ENCODE measurements around the gene ULK3.

ULK3 gene

DNA sequence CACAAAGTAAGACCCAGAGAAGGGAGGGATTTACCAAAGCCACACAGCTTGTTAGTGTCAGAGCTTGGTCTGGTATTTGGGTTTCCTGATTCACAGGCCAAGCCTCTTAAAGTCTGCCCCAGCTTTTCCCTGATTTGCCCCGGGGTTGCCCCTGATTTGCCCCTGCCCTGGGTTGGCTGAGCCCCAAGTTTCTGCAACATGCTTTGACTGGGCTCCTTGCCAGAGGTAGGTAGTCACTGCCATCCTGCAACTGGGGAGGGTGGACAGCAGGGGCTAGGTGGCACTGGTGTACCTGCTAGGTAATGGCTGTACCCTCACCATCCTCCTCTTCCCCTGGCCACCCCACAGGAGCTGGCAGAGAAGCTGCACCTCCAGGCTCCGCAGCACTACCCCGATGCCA is 49.4 kb upstream of the ULK3 start (continued):
- no peak for TF ChIP-seq ZNF776 (tag by site-specific recombination; IDR thresholded peaks at IDR 0.05; ENCODE audit: borderline replicate concordance)

GRCh38 chr15:74891469-74891868 is 48.5 kb upstream of the ULK3 start:
- H3K27ac ChIP-seq (ENCODE audit: extremely low read depth, low read depth, low read length): no peak overlapping the region
- H3K4me1 ChIP-seq (ENCODE audit: control insufficient read depth, insufficient read depth, low read length): peaks cover 4% of the 10 kb centered on the region; the same call in 1 of the 2 replicates
- CTCF ChIA-PET: interaction anchor here (0.9 to 7.7 kb wide), 2 partner anchors 8 to 11 kb away, joined by 3 to 57 read pairs; no protein-coding TSS in a partner anchor
- H3K4me3 ChIP-seq (ENCODE audit: low read depth, low read length): no peak overlapping the region
- POLR2A ChIA-PET: interaction anchor here (1.1 to 1.4 kb wide), 2 partner anchors 11 to 15 kb away, joined by 4 to 5 read pairs; partner anchors contain the start of gene FAM219B
- TF ChIP-seq BCL11A (tag by site-specific recombination; IDR thresholded peaks at IDR 0.05; ENCODE audit: low read depth) (no peak), GFI1B (tag by site-specific recombination; IDR thresholded peaks at IDR 0.05) (no peak), ZBTB8A (tag by site-specific recombination; IDR thresholded peaks at IDR 0.05) (no peak), ZNF248 (tag by site-specific recombination; IDR thresholded peaks at IDR 0.05) (no peak), ZNF391 (tag by site-specific recombination; IDR thresholded peaks at IDR 0.05; ENCODE audit: borderline replicate concordance, low read depth) (no peak), ZNF324 (tag by site-specific recombination; IDR thresholded peaks at IDR 0.05) (no peak)
- no peaks in the 10 kb centered on the region for H3K9me3 ChIP-seq (ENCODE audit: control insufficient read depth, insufficient read depth, low read depth, low read length)
- peaks cover 21 to 41% of the 10 kb centered on the region in 2 experiments; a peak in 2 of 3 replicates for H3K36me3 ChIP-seq (ENCODE audit: control insufficient read depth in 2 of 2, insufficient read depth in 1 of 2, low read length in 2 of 2)

- POLR2A ChIA-PET: interaction anchor here (2.8 kb wide), 1 partner anchor 16 kb away, joined by 25 read pairs; the partner anchor contains the start of gene FAM219B
Measured at GRCh38 chr15:74890665-74890960, 47.7 kb upstream of the ULK3 start.

More at GRCh38 chr15:74890665-74890960, 47.7 kb upstream of the ULK3 start:
- Histone ChIP-seq H3K4me3 (ENCODE audit: low read depth, low read length) (peak overlapping the region; percentile 75), H3K4me1 (ENCODE audit: control insufficient read depth, insufficient read depth, low read length) (peaks cover 4% of the 10 kb centered on the region; the same call in 1 of the 2 replicates), H3K9me3 (ENCODE audit: control insufficient read depth, insufficient read depth, low read depth, low read length) (no peaks in the 10 kb centered on the region), H3K36me3 (ENCODE audit: control insufficient read depth in 2 of 2, insufficient read depth in 1 of 2, low read length in 2 of 2) (peaks cover 21 to 32% of the 10 kb centered on the region in 2 experiments; a peak in 2 of 3 replicates), H3K27ac (ENCODE audit: extremely low read depth, low read depth, low read length) (peak overlapping the region; percentile 66)
- CTCF ChIA-PET: interaction anchor here (0.6 to 7.7 kb wide), 4 partner anchors 9 to 417 kb away, joined by 3 to 57 read pairs (median 4); partner anchors contain the start of gene RPP25
- TF ChIP-seq ZBTB21 (tag by site-specific recombination; IDR thresholded peaks at IDR 0.05) (no peak), KLF7 (tag by site-specific recombination; IDR thresholded peaks at IDR 0.05; ENCODE audit: borderline replicate concordance) (no peak), ZNF521 (tag by site-specific recombination; IDR thresholded peaks at IDR 0.05) (no peak), FEZF1 (tag by site-specific recombination; IDR thresholded peaks at IDR 0.05) (no peak), ZNF148 (tag by site-specific recombination; IDR thresholded peaks at IDR 0.05; ENCODE audit: borderline replicate concordance) (no peak), KLF1 (tag by site-specific recombination; IDR thresholded peaks at IDR 0.05) (peak; percentile 57; the same call in 1 of the 2 replicates), ZNF112 (tag by site-specific recombination; IDR thresholded peaks at IDR 0.05) (no peak), ZNF221 (tag by site-specific recombination; IDR thresholded peaks at IDR 0.05; ENCODE audit: borderline replicate concordance) (no peak), BCL6B (tag by site-specific recombination; IDR thresholded peaks at IDR 0.05) (no peak), ZBTB26 (tag by site-specific recombination; optimal IDR thresholded peaks at IDR 0.05) (no peak), ZSCAN30 (tag by site-specific recombination; IDR thresholded peaks at IDR 0.05) (no peak), ZNF324 (tag by site-specific recombination; IDR thresholded peaks at IDR 0.05) (no peak), ZNF366 (tag by site-specific recombination; conservative IDR thresholded peaks at IDR 0.05) (0 out of 2 replicates have a peak, but pooled peaks have one; percentile 20), ZNF624 (tag by site-specific recombination; IDR thresholded peaks at IDR 0.05) (no peak), ZNF48 (tag by site-specific recombination; IDR thresholded peaks at IDR 0.05) (no peak), ZNF239 (tag by site-specific recombination; IDR thresholded peaks at IDR 0.05) (no peak), ZNF610 (tag by site-specific recombination; IDR thresholded peaks at IDR 0.05; ENCODE audit: borderline replicate concordance) (no peak), ZNF449 (tag by site-specific recombination; IDR thresholded peaks at IDR 0.05) (0 out of 2 replicates have a peak, but pooled peaks have one; percentile 4)
